NCI-H526 (cell line): Measurements from ENCODE around the gene GLDN.

ENCODE experiments used
- DNase-seq, 2 experiments: peaks; one replicate each; lab custom pipeline; 2025; lab: John Stamatoyannopoulos, UW

GLDN gene

GRCh38 chr15:51356983-51357382 lies 15.5 kb downstream of the GLDN start:
- no peak for DNase-seq

DNA sequence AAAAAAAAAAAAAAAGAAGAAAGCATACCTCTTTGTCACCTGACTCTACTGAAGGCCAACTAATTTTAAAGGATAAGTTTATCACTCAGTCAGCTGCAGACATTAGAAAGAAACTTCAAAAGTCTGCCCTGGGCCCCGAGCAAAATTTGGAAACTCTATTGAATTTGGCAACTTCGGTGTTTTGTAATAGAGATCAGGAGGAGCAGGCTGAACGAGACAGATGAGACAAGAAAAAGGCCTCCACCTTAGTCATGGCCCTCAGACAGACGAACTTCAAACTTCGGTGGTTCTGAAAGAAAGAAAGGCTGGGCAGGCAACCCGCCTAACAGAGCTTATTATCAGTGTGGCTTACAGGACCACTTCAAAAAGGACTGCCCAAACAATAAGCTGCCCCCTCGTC lies 18.5 kb downstream of the GLDN start:
- no peak for DNase-seq

DNA sequence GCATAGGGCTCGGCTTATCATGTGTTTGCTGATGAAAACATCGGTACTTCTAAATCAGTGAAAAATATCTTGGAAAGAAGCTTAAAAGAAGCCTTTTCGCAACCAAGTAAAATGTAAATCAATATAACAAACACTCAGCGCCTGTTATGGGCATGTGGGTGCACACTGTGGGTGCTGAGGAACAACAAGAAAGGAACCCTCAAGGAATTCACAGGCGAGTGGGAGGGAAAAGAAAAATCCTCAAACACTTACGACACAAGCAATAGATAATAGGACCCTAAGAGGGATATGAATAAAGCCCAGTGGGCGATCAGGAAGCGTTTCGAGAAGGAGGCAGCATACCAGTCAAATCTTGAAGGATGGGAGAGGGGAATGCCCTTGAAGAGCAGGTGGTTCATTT lies 21.9 kb downstream of the GLDN start:
- no peak for DNase-seq

DNA sequence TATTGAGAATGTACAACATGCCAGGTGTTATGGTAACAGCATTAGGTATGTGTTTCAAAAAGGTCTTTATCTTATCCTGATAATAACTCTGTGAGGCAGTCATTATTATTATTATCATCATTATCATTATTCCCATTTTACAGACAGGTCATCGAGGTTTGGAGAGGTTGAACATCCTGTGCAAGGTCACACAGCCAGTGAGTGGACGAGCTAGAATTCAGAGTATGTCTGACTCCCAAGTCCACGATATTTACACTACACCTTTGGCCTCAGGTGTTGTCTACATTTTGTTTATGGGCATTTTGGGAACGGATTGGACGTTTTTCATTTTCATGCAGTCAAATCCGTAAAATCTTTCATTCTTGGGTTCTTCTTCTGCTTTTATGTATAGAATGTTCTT lies 24.0 kb downstream of the GLDN start:
- DNase-seq, result no peak

- DNase-seq, result no peak
These were observed 24.6 kb downstream of the GLDN start for GRCh38 chr15:51366071-51366470.

DNA sequence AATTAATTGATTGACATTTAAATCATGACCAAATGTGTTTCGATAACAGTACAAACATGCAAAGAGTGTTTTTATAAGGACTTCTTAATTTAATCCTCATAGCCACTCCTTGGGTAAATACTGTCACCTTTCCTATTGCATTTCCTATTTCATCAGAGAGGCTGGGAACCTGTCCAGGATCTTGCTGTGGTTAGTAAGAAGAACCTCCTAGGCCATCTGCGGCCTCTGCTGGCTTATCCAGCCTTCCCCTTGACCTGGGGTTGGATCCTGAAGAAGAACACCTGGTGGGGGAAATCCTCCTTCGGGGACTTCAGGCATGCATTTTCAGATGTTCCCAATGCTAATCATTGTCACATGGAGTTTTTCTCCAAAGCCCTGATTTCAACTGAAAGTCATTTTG lies 25.5 kb downstream of the GLDN start:
- peak in 1 of 2 experiments; percentile 45 for DNase-seq

- peak; percentile 64 to 65 for DNase-seq
These were observed 26.0 kb downstream of the GLDN start for GRCh38 chr15:51367322-51367976.

DNA sequence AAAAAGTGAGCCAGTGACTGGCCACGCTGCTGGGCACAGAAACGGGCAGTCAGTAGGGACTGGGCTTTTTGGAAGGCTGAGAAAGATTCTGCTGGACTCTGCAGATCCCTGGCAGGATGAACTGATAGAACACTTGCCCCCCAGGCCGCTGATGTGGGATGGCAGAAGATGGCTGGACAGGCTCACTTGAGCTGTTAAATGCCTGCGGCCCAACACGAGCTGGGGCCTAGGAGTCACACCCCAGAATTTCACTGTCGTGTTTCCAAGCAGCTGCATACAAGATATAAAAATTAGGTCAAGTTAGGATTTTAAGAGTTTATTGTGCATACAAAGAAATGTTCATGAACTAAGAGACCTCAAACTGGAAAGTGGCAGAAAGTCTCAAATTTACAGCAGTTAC lies 26.9 kb downstream of the GLDN start:
- DNase-seq, result no peak

- peak; percentile 88 to 95 for DNase-seq
These were observed 27.4 kb downstream of the GLDN start for GRCh38 chr15:51368751-51369450.

- no peak for DNase-seq
These were observed 28.0 kb downstream of the GLDN start for GRCh38 chr15:51369451-51369761.

- no peak for DNase-seq
These were observed 29.8 kb downstream of the GLDN start for GRCh38 chr15:51371266-51371665.

DNA sequence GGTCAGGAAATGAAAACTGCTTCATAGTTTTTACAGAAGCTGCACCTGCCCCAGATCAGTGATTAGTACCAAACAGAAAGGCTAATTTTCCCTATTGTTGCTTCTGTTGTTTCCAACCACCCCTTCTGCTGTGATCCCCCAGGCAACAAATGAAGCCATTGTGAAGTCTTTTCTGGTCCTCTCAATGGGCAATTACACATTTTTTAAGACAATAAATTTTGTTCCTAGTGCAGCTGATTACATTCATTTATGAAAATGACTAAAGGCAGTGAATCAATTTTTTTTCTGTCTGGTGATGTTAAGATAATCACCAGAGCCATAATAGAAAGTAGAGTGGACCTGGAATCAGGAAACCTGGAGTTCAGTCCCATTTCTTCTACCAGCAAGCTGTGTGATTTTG lies 32.7 kb downstream of the GLDN start:
- DNase-seq, result peak; percentile 60 to 62

DNA sequence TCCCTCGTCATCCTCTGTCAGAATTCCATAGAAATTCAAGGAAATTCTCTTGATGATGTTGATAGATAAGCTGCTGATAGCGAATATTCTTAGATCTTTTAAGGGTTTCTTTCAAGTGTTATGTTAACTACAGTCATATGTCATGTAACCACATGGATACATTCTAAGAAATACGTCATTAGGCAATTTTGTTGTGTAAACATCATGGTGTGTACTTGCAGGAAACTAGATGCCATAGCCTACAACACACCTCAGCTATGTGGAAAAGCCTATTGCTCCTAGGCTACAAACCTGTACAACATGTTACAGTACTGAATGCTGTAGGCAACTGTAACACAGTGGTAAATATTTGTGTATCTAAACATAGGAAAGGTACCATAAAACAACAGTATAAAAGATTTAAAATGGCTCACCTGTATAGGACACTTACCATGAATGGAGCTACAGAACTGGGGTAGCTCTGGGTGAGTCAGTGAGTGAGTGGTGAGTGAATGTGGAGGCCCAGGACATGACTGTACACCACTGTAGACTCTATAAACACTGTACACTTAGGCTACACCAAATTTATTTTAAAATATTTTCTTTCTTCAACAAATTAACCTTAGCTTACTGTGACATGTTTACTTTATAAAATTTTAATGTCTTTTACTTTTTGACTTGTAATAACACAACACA lies 34.6 kb downstream of the GLDN start:
- DNase-seq, result peak in 1 of 2 experiments; percentile 8

GRCh38 chr15:51377038-51377786 lies 35.8 kb downstream of the GLDN start:
- DNase-seq, result no peak

DNA sequence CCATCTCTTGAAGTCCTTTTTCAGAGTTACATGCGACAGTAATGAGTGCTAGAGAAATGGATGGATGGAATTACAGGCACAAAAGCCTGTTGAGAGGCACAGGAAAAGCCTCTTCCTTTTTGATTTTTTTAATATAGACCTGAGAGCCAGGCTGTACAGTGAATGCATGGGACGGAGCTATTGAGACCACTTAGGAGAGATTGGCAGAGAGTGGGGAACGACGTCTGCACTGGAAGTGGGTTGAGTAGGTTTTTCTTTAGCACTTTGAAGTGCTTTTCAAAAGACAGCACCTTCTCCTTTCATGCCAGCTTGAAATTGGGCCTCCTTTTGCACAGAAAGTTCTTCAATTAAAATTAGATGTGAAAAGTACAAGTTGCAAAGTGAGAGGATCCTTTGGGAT lies 37.0 kb downstream of the GLDN start:
- DNase-seq, result no peak

GRCh38 chr15:51379390-51379789 lies 37.9 kb downstream of the GLDN start:
- peak in 1 of 2 experiments; percentile 4 for DNase-seq

- DNase-seq, result peak; percentile 65 to 87
These were observed 39.7 kb downstream of the GLDN start for GRCh38 chr15:51380999-51381806.

- DNase-seq, result peak in 1 of 2 experiments; percentile 54
These were observed 41.3 kb downstream of the GLDN start for GRCh38 chr15:51382787-51383186.

- no peak for DNase-seq
These were observed 44.6 kb downstream of the GLDN start for GRCh38 chr15:51386029-51386428.

- no peak for DNase-seq
These were observed 45.0 kb downstream of the GLDN start for GRCh38 chr15:51386486-51386885.

GRCh38 chr15:51386960-51387698 lies 45.7 kb downstream of the GLDN start:
- no peak for DNase-seq
